GM04504 (cell line): ENCODE results near the gene SPTBN2.

Source experiments
- DNase-seq: peaks from one replicate; pipeline ENCODE4 v3.0.0-alpha.2; 2012; ENCODE audit warnings: low read depth

The SPTBN2 gene

GRCh38 chr11:66728693-66729385 is at the start of gene SPTBN2:
Gene SPTBN2, minus strand, starts transcription at chr11:66729216. Its CDS starts 7,976 bp downstream, at chr11:66721240.
- DNase-seq, result no peak

- DNase-seq, result no peak
Measured at GRCh38 chr11:66768818-66769217, 39.8 kb upstream of the SPTBN2 start.

GRCh38 chr11:66768088-66768521 is 39.1 kb upstream of the SPTBN2 start:
- no peak for DNase-seq

- DNase-seq, result no peak
Measured at GRCh38 chr11:66767666-66768065, 38.6 kb upstream of the SPTBN2 start.

- DNase-seq, result no peak
Measured at GRCh38 chr11:66766681-66767080, 37.7 kb upstream of the SPTBN2 start.

- DNase-seq, result no peak
Measured at GRCh38 chr11:66762088-66762487, 33.1 kb upstream of the SPTBN2 start.

- no peak for DNase-seq
Measured at GRCh38 chr11:66752148-66752547, 23.1 kb upstream of the SPTBN2 start.

- DNase-seq, result no peak
Measured at GRCh38 chr11:66749091-66749490, 20.1 kb upstream of the SPTBN2 start.

GRCh38 chr11:66747480-66747879 is 18.5 kb upstream of the SPTBN2 start:
- no peak for DNase-seq

GRCh38 chr11:66745356-66746235 is 16.6 kb upstream of the SPTBN2 start:
- DNase-seq, result no peak

- DNase-seq, result peak; percentile 41
Measured at GRCh38 chr11:66744485-66745355, 15.7 kb upstream of the SPTBN2 start.

GRCh38 chr11:66743271-66743968 is 14.4 kb upstream of the SPTBN2 start:
- no peak for DNase-seq

- no peak for DNase-seq
Measured at GRCh38 chr11:66741153-66741552, 12.1 kb upstream of the SPTBN2 start.

GRCh38 chr11:66739983-66740382 is 11.0 kb upstream of the SPTBN2 start:
- no peak for DNase-seq

- DNase-seq, result no peak
Measured at GRCh38 chr11:66734215-66734614, 5.2 kb upstream of the SPTBN2 start.

- DNase-seq, result no peak
Measured at GRCh38 chr11:66729447-66729846, 431 bp upstream of the SPTBN2 start.

GRCh38 chr11:66728038-66728692 is 851 bp downstream of the SPTBN2 start:
- DNase-seq, result no peak

- no peak for DNase-seq
Measured at GRCh38 chr11:66727282-66728037, 1.6 kb downstream of the SPTBN2 start.

GRCh38 chr11:66725647-66726046 is 3.4 kb downstream of the SPTBN2 start:
- no peak for DNase-seq

- DNase-seq, result no peak
Measured at GRCh38 chr11:66725114-66725513, 3.9 kb downstream of the SPTBN2 start.
